ENCODE measurements around the gene RAMP2. TPM values are rescaled to one million over a fixed set of nuclear protein-coding genes. Genes with fewer than 3 reads are reported as not detected.

The RAMP2 gene
- total RNA-seq, 2 donors from 2014 or later: 16.3 TPM

DNA sequence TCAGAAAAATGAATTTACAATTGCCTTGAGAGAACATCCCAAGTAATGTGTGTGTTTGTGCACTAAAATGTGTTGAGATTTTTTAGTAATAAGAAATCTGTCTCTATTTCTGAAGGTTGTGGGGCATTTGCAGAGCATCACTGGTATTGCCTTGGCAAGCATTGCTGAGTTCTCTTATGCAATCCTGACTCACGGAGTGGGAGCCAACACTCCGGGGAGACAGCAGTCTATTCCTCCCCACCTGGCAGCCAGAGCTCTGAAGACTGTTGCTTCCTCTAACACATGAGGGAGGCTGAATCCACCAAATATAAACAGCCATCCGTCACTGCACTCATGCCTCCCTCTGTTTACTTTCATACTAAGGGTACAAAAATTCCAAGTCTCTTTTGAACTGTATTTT is 48.2 kb downstream of the RAMP2 start:
- peaks cover 10% of the 10 kb centered on the region for H3K4me1 ChIP-seq (replicated peaks)
- WGBS: 13% methylated on average over 3 of the region's 3 CpGs
- intact Hi-C loops (cut with DNase I): no loop called here
- no peak overlapping the region for H3K27ac ChIP-seq
- peaks cover 0 to 8% of the 10 kb centered on the region in 2 donors for H3K36me3 ChIP-seq
- TF ChIP-seq POLR2AphosphoS5 (IDR thresholded peaks at IDR 0.05): no peak
- no peak for TF ChIP-seq POLR2A (IDR thresholded peaks at IDR 0.05)
- TF ChIP-seq, protein P1, sequence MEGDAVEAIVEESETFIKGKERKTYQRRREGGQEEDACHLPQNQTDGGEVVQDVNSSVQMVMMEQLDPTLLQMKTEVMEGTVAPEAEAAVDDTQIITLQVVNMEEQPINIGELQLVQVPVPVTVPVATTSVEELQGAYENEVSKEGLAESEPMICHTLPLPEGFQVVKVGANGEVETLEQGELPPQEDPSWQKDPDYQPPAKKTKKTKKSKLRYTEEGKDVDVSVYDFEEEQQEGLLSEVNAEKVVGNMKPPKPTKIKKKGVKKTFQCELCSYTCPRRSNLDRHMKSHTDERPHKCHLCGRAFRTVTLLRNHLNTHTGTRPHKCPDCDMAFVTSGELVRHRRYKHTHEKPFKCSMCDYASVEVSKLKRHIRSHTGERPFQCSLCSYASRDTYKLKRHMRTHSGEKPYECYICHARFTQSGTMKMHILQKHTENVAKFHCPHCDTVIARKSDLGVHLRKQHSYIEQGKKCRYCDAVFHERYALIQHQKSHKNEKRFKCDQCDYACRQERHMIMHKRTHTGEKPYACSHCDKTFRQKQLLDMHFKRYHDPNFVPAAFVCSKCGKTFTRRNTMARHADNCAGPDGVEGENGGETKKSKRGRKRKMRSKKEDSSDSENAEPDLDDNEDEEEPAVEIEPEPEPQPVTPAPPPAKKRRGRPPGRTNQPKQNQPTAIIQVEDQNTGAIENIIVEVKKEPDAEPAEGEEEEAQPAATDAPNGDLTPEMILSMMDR (IDR thresholded peaks at IDR 0.05): no peak
- H3K4me3 ChIP-seq: no peak overlapping the region
- DNase-seq (ENCODE audit: low spot score): no peak
- H3K27me3 ChIP-seq (replicated peaks; ENCODE audit: insufficient read depth): no peaks in the 10 kb centered on the region
- H3K9me3 ChIP-seq: no peaks in the 10 kb centered on the region

Small RNA genes lying within 50 kb of the gene (small RNA-seq; reads per million reads assigned to genes)
- gene HMGN2P15: 0 reads per million in 2 donors

Other genes starting within 250 kb of the RAMP2 start
- 100 to 1,000 TPM in 1 of 2 donors, 10 to 100 TPM in 1; 81.5 to 123 TPM for gene NAGLU, start 225.0 kb upstream of the RAMP2 start, total RNA-seq
- gene HSD17B1, start 208.3 kb upstream of the RAMP2 start, total RNA-seq: 10 to 100 TPM in 1 of 2 donors, 1 to 10 TPM in 1; 4.1 to 16.2 TPM
- 10 to 100 TPM; 52.6 to 80.5 TPM for gene COASY, start 199.1 kb upstream of the RAMP2 start, total RNA-seq
- 10 to 100 TPM; 28.1 to 52.3 TPM for gene MLX, start 194.1 kb upstream of the RAMP2 start, total RNA-seq
- gene PSMC3IP, start 183.5 kb upstream of the RAMP2 start, total RNA-seq: 10 to 100 TPM in 1 of 2 donors, 1 to 10 TPM in 1; 2.9 to 11.2 TPM
- gene RETREG3, start 151.9 kb upstream of the RAMP2 start, total RNA-seq: 100 to 1,000 TPM in 1 of 2 donors, 10 to 100 TPM in 1; 92.8 to 126 TPM
- 10 to 100 TPM; 38.7 to 78.4 TPM for gene TUBG1, start 151.5 kb upstream of the RAMP2 start, total RNA-seq
- 10 to 100 TPM; 36.8 to 57.7 TPM for gene TUBG2, start 101.9 kb upstream of the RAMP2 start, total RNA-seq
- gene PLEKHH3, start 84.2 kb upstream of the RAMP2 start, total RNA-seq: 100 to 1,000 TPM in 1 of 2 donors, 10 to 100 TPM in 1; 87.4 to 102 TPM
- gene CCR10, start 79.4 kb upstream of the RAMP2 start, total RNA-seq: 1 to 10 TPM; 1.2 to 10.0 TPM
- 1 to 10 TPM; 1.9 to 9.9 TPM for gene CNTNAP1, start 78.7 kb upstream of the RAMP2 start, total RNA-seq
- gene EZH1, start 16.2 kb upstream of the RAMP2 start, total RNA-seq: 10 to 100 TPM; 28.5 to 61.2 TPM
- gene VPS25, start 12.2 kb downstream of the RAMP2 start, total RNA-seq: 10 to 100 TPM; 57.4 to 91.8 TPM
- gene WNK4, start 19.4 kb downstream of the RAMP2 start, total RNA-seq: 10 to 100 TPM; 24.7 to 28.9 TPM
- 100 to 1,000 TPM in 1 of 2 donors, 10 to 100 TPM in 1; 70.4 to 167 TPM for gene COA3, start 37.5 kb downstream of the RAMP2 start, total RNA-seq
- 1 to 10 TPM; 1.4 to 7.7 TPM for gene CNTD1, start 37.6 kb downstream of the RAMP2 start, total RNA-seq
- gene BECN1, start 63.1 kb downstream of the RAMP2 start, total RNA-seq: 100 to 1,000 TPM in 1 of 2 donors, 10 to 100 TPM in 1; 93.9 to 139 TPM
- gene PSME3, start 72.2 kb downstream of the RAMP2 start, total RNA-seq: 10 to 100 TPM; 68.5 to 71.1 TPM
- 1 to 10 TPM in 1 of 2 donors, under 1 TPM in 1; 0.27 to 4.9 TPM for gene AOC2, start 83.4 kb downstream of the RAMP2 start, total RNA-seq
- gene AOC3, start 90.0 kb downstream of the RAMP2 start, total RNA-seq: 10 to 100 TPM; 20.7 to 57.7 TPM
- not detected for gene G6PC1, start 139.6 kb downstream of the RAMP2 start, total RNA-seq
- 10 to 100 TPM; 34.2 to 48.4 TPM for gene AARSD1, start 203.2 kb downstream of the RAMP2 start, total RNA-seq
- 1 to 10 TPM; 3.4 to 3.9 TPM for gene PTGES3L, start 218.9 kb downstream of the RAMP2 start, total RNA-seq
- gene RUNDC1, start 219.3 kb downstream of the RAMP2 start, total RNA-seq: 10 to 100 TPM; 26.7 to 28.5 TPM
- gene RPL27, start 237.2 kb downstream of the RAMP2 start, total RNA-seq: 1,000 to 10,000 TPM in 1 of 2 donors, 100 to 1,000 TPM in 1; 571 to 1,082 TPM
- gene IFI35, start 245.6 kb downstream of the RAMP2 start, total RNA-seq: 10 to 100 TPM; 35.6 to 40.1 TPM